ENCODE data around the gene ZNF500.

Gene ZNF500

GRCh38 chr16:4766875-4767628 lies at the start of gene ZNF500:
ZNF500 (minus strand) TSS chr16:4767162; CDS start chr16:4765978, 1,184 bp downstream.
- Mint-ChIP-seq H3K36me3 (no peaks in the 10 kb centered on the region), H3K27ac (peak within 1 kb of the TSS; percentile 87), H3K9me3 (ENCODE audit: low read depth) (no peaks in the 10 kb centered on the region), H3K4me1 (ENCODE audit: low read depth) (peaks cover 26% of the 10 kb centered on the region), H3K27me3 (no peaks in the 10 kb centered on the region), H3K4me3 (peak within 1 kb of the TSS; percentile 93)

- Mint-ChIP-seq H3K36me3 (peaks cover 8% of the 10 kb centered on the region), H3K27me3 (no peaks in the 10 kb centered on the region), H3K9me3 (ENCODE audit: low read depth) (no peaks in the 10 kb centered on the region)
These were observed 47.7 kb upstream of the ZNF500 start for GRCh38 chr16:4814542-4815173.

GRCh38 chr16:4814046-4814445 lies 47.1 kb upstream of the ZNF500 start:
- Mint-ChIP-seq H3K9me3 (ENCODE audit: low read depth) (no peaks in the 10 kb centered on the region), H3K27me3 (no peaks in the 10 kb centered on the region), H3K36me3 (peaks cover 8% of the 10 kb centered on the region), H3K4me3 (no peak overlapping the region), H3K27ac (no peak overlapping the region), H3K4me1 (ENCODE audit: low read depth) (no peaks in the 10 kb centered on the region)

More at GRCh38 chr16:4814542-4815173, 47.7 kb upstream of the ZNF500 start:
- no peak overlapping the region for H3K4me3 Mint-ChIP-seq
- no peak overlapping the region for H3K27ac Mint-ChIP-seq
- H3K4me1 Mint-ChIP-seq (ENCODE audit: low read depth), result no peaks in the 10 kb centered on the region

- no peaks in the 10 kb centered on the region for H3K9me3 Mint-ChIP-seq (ENCODE audit: low read depth)
- H3K36me3 Mint-ChIP-seq, result peaks cover 4% of the 10 kb centered on the region
- H3K27ac Mint-ChIP-seq, result no peak overlapping the region
- H3K4me1 Mint-ChIP-seq (ENCODE audit: low read depth), result no peaks in the 10 kb centered on the region
- H3K27me3 Mint-ChIP-seq, result no peaks in the 10 kb centered on the region
- H3K4me3 Mint-ChIP-seq, result no peak overlapping the region
These were observed 46.5 kb upstream of the ZNF500 start for GRCh38 chr16:4813251-4814003.

- Mint-ChIP-seq H3K9me3 (ENCODE audit: low read depth) (no peaks in the 10 kb centered on the region), H3K27me3 (no peaks in the 10 kb centered on the region), H3K27ac (peak overlapping the region; percentile 46), H3K4me3 (no peak overlapping the region), H3K36me3 (peaks cover 7% of the 10 kb centered on the region), H3K4me1 (ENCODE audit: low read depth) (no peaks in the 10 kb centered on the region)
These were observed 44.8 kb upstream of the ZNF500 start for GRCh38 chr16:4811773-4812172.

GRCh38 chr16:4811242-4811641 lies 44.3 kb upstream of the ZNF500 start:
- no peak overlapping the region for H3K27ac Mint-ChIP-seq
- H3K27me3 Mint-ChIP-seq, result no peaks in the 10 kb centered on the region
- no peak overlapping the region for H3K4me3 Mint-ChIP-seq
- no peaks in the 10 kb centered on the region for H3K4me1 Mint-ChIP-seq (ENCODE audit: low read depth)
- no peaks in the 10 kb centered on the region for H3K9me3 Mint-ChIP-seq (ENCODE audit: low read depth)
- H3K36me3 Mint-ChIP-seq, result peaks cover 5% of the 10 kb centered on the region

GRCh38 chr16:4806280-4806679 lies 39.3 kb upstream of the ZNF500 start:
- Mint-ChIP-seq H3K4me3 (no peak overlapping the region), H3K27me3 (no peaks in the 10 kb centered on the region), H3K4me1 (ENCODE audit: low read depth) (peaks cover 9% of the 10 kb centered on the region), H3K27ac (no peak overlapping the region), H3K36me3 (peaks cover 2% of the 10 kb centered on the region), H3K9me3 (ENCODE audit: low read depth) (no peaks in the 10 kb centered on the region)

- Mint-ChIP-seq H3K4me3 (no peak overlapping the region), H3K36me3 (peaks cover 2% of the 10 kb centered on the region), H3K27me3 (no peaks in the 10 kb centered on the region), H3K9me3 (ENCODE audit: low read depth) (no peaks in the 10 kb centered on the region), H3K4me1 (ENCODE audit: low read depth) (peaks cover 15% of the 10 kb centered on the region), H3K27ac (no peak overlapping the region)
These were observed 38.3 kb upstream of the ZNF500 start for GRCh38 chr16:4805231-4805630.

GRCh38 chr16:4803898-4804762 lies 37.2 kb upstream of the ZNF500 start:
- no peaks in the 10 kb centered on the region for H3K27me3 Mint-ChIP-seq
- H3K4me3 Mint-ChIP-seq, result peak overlapping the region; percentile 42
- peaks cover 2% of the 10 kb centered on the region for H3K36me3 Mint-ChIP-seq
- peak overlapping the region; percentile 46 for H3K27ac Mint-ChIP-seq
- H3K4me1 Mint-ChIP-seq (ENCODE audit: low read depth), result peaks cover 15% of the 10 kb centered on the region
- no peaks in the 10 kb centered on the region for H3K9me3 Mint-ChIP-seq (ENCODE audit: low read depth)

GRCh38 chr16:4803401-4803844 lies 36.5 kb upstream of the ZNF500 start:
- Mint-ChIP-seq H3K4me3 (peak overlapping the region; percentile 76), H3K4me1 (ENCODE audit: low read depth) (peaks cover 15% of the 10 kb centered on the region), H3K9me3 (ENCODE audit: low read depth) (no peaks in the 10 kb centered on the region), H3K27me3 (no peaks in the 10 kb centered on the region), H3K36me3 (peaks cover 2% of the 10 kb centered on the region), H3K27ac (peak overlapping the region; percentile 46)

GRCh38 chr16:4802659-4803287 lies 35.8 kb upstream of the ZNF500 start:
- Mint-ChIP-seq H3K4me3 (peak overlapping the region; percentile 76), H3K27ac (no peak overlapping the region), H3K4me1 (ENCODE audit: low read depth) (peaks cover 15% of the 10 kb centered on the region), H3K27me3 (no peaks in the 10 kb centered on the region), H3K36me3 (peaks cover 2% of the 10 kb centered on the region), H3K9me3 (ENCODE audit: low read depth) (no peaks in the 10 kb centered on the region)

- Mint-ChIP-seq H3K27me3 (no peaks in the 10 kb centered on the region), H3K4me1 (ENCODE audit: low read depth) (peaks cover 15% of the 10 kb centered on the region), H3K36me3 (no peaks in the 10 kb centered on the region), H3K27ac (peak within 1 kb of the TSS; percentile 46), H3K4me3 (peak within 1 kb of the TSS; percentile 82), H3K9me3 (ENCODE audit: low read depth) (no peaks in the 10 kb centered on the region)
These were observed 35.1 kb upstream of the ZNF500 start, which contains the start of gene ROGDI for GRCh38 chr16:4801962-4802658. ROGDI (minus strand) TSS chr16:4802633; CDS start chr16:4802571, 62 bp downstream.

GRCh38 chr16:4801051-4801961 lies 34.3 kb upstream of the ZNF500 start:
- Mint-ChIP-seq H3K4me3 (peak overlapping the region; percentile 82), H3K9me3 (ENCODE audit: low read depth) (no peaks in the 10 kb centered on the region), H3K4me1 (ENCODE audit: low read depth) (peaks cover 15% of the 10 kb centered on the region), H3K36me3 (no peaks in the 10 kb centered on the region), H3K27me3 (no peaks in the 10 kb centered on the region), H3K27ac (no peak overlapping the region)

Measured in activated naive CD8-positive, alpha-beta T cell (primary cell).